SKM-1 (cell line): ENCODE measurements around the gene SLC35E4.
"Not testable (repeated sequence)": the region's sequence is repeated elsewhere in the genome, so short reads cannot be mapped to it uniquely, and the experiment has no call there.

Experiments
- DNase-seq: peaks from one replicate; lab custom pipeline; 2025; ENCODE audit not compliant: unreplicated experiment; lab: John Stamatoyannopoulos, UW

The SLC35E4 gene

GRCh38 chr22:30649430-30650007 is 13.9 kb downstream of the SLC35E4 start:
- peak; percentile 48 for DNase-seq

GRCh38 chr22:30650508-30651116 is 15.0 kb downstream of the SLC35E4 start:
- no peak for DNase-seq

GRCh38 chr22:30652852-30653251 is 17.3 kb downstream of the SLC35E4 start:
- no peak for DNase-seq

GRCh38 chr22:30654361-30654760 is 18.8 kb downstream of the SLC35E4 start:
- DNase-seq: no peak

- no peak for DNase-seq
Observed at GRCh38 chr22:30655532-30655931, 20.0 kb downstream of the SLC35E4 start.

GRCh38 chr22:30662040-30662439 is 26.5 kb downstream of the SLC35E4 start:
- no peak for DNase-seq

- DNase-seq: no peak
Observed at GRCh38 chr22:30664798-30665197, 29.2 kb downstream of the SLC35E4 start.

GRCh38 chr22:30665266-30665665 is 29.7 kb downstream of the SLC35E4 start:
- no peak for DNase-seq

- DNase-seq: no peak
Observed at GRCh38 chr22:30665786-30666185, 30.2 kb downstream of the SLC35E4 start.

GRCh38 chr22:30667107-30667493 is 31.5 kb downstream of the SLC35E4 start:
- DNase-seq: no peak

- DNase-seq: peak; percentile 70
Observed at GRCh38 chr22:30667494-30668385, 32.2 kb downstream of the SLC35E4 start, which contains the start of gene DUSP18. TSS of gene DUSP18 (minus strand) at chr22:30667875. CDS start at chr22:30664003, 3,872 bp downstream.

GRCh38 chr22:30668386-30668710 is 32.8 kb downstream of the SLC35E4 start:
- no peak for DNase-seq

GRCh38 chr22:30671071-30671470 is 35.5 kb downstream of the SLC35E4 start:
- DNase-seq: no peak

- DNase-seq: no peak
Observed at GRCh38 chr22:30673136-30673535, 37.6 kb downstream of the SLC35E4 start.

GRCh38 chr22:30674482-30674881 is 38.9 kb downstream of the SLC35E4 start:
- no peak for DNase-seq

GRCh38 chr22:30675436-30675835 is 39.9 kb downstream of the SLC35E4 start:
- DNase-seq: no peak

- DNase-seq: not testable (repeated sequence)
Observed at GRCh38 chr22:30676565-30676964, 41.0 kb downstream of the SLC35E4 start.

- not testable (repeated sequence) for DNase-seq
Observed at GRCh38 chr22:30679895-30680690, 44.5 kb downstream of the SLC35E4 start.

- DNase-seq: no peak
Observed at GRCh38 chr22:30680991-30681770, 45.6 kb downstream of the SLC35E4 start.

GRCh38 chr22:30681831-30682230 is 46.2 kb downstream of the SLC35E4 start:
- no peak for DNase-seq
